A549 (cell line): ENCODE results near the gene IGLL1. TPM values are rescaled to one million over a fixed set of nuclear protein-coding genes. Genes with fewer than 3 reads are reported as not detected.
A peak's percentile ranks its signal among the peaks of the same experiment; 100 is the strongest.
"Not testable (repeated sequence)": the region's sequence is repeated elsewhere in the genome, so short reads cannot be mapped to it uniquely, and the experiment has no call there.

Experiments
- ATAC-seq, 2 experiments: fragments of 200-7000 bp in 1 of 2; fragments of >200 bp in 1 of 2; cut with Nextera tagmentation in 1 of 2; cut with Tn5 transposase in 1 of 2; 3 replicates each; pipeline versions ENCODE4 v1.8.0 to v1.9.1; 2018 to 2020; ENCODE audit warnings: mild to moderate bottlenecking in 1 of 2, moderate library complexity in 1 of 2
- CTCF ChIA-PET: fragments of 300-600 bp; sonication (Branson Sonifier 250); formaldehyde crosslinking; extraction: SDS; loops from one replicate; lab custom pipeline; 2021; ENCODE audit warnings: antibody characterized with exemption, inconsistent platforms; lab: Yijun Ruan, JAX
- POLR2A ChIA-PET: fragments of 350-600 bp; formaldehyde crosslinking; extraction: SDS; loops from one replicate; lab custom pipeline; 2021; ENCODE audit warnings: antibody characterized with exemption, inconsistent platforms; lab: Yijun Ruan, JAX
- DNase-seq, 2 experiments: peaks; one replicate each; pipeline versions ENCODE4 v3.0.0 to v3.0.0-alpha.2; 2011 to 2016; ENCODE audit warnings: low read depth in 1 of 2, low spot score in 1 of 2
- FAIRE-seq: peaks from 2 replicates; lab custom pipeline; 2011; peaks lifted over from hg19 to GRCh38; lab: Jason Lieb, UNC
- H3K27ac ChIP-seq, 2 experiments: fragments of >200 bp; sonication (Bioruptor Twin); formaldehyde crosslinking; 3 replicates each; pipeline ENCODE4 v1.5.1; 2016 to 2017
- H3K4me1 ChIP-seq: fragments of >200 bp; sonication (Bioruptor Twin); formaldehyde crosslinking; 3 replicates; pipeline ENCODE4 v1.6.1; 2016
- H3K4me2 ChIP-seq: fragments of >200 bp; sonication (Bioruptor Twin); formaldehyde crosslinking; 3 replicates; pipeline ENCODE4 v1.6.1; 2016
- H3K4me3 ChIP-seq: fragments of >200 bp; sonication (Bioruptor Twin); formaldehyde crosslinking; 3 replicates; pipeline ENCODE4 v1.5.1; 2016
- H3K9me3 ChIP-seq: fragments of >200 bp; sonication (Bioruptor Twin); formaldehyde crosslinking; 3 replicates; pipeline ENCODE4 v1.6.1; 2016
- CBX2 ChIP-seq: fragments of 200-600 bp; sonication (generic); IDR thresholded peaks from 2 replicates; pipeline ENCODE4 v1.6.1; 2016; ENCODE audit warnings: low read depth, mild to moderate bottlenecking, borderline replicate concordance
- CEBPB ChIP-seq, 2 experiments: fragments of >200 bp in 1 of 2; sonication (Bioruptor Twin) in 1 of 2; formaldehyde crosslinking in 1 of 2; IDR thresholded peaks; 2 replicates each; pipeline ENCODE4 v1.6.1; 2012 to 2016
- CHD4 ChIP-seq: fragments of 200-600 bp; sonication (generic); IDR thresholded peaks from 2 replicates; pipeline ENCODE4 v1.6.1; 2016; ENCODE audit warnings: antibody characterized with exemption, mild to moderate bottlenecking, borderline replicate concordance
- EHF ChIP-seq: fragments of 250-450 bp; sonication (Bioruptor Pico); IDR thresholded peaks from 2 replicates; pipeline ENCODE4 v1.5.0; 2020; ENCODE audit warnings: mild to moderate bottlenecking
- ELK1 ChIP-seq: fragments of 150-350 bp; IDR thresholded peaks from 2 replicates; pipeline ENCODE4 v1.6.1; 2014; ENCODE audit warnings: low read depth, mild to moderate bottlenecking, low read length
- EP300 ChIP-seq, 2 experiments: fragments of >200 bp; sonication (Bioruptor Twin); formaldehyde crosslinking; IDR thresholded peaks; 2 replicates in 1 of 2; 3 replicates in 1 of 2; pipeline ENCODE4 v1.6.1; 2016 to 2017
- FOSB ChIP-seq: fragments of 250-450 bp; sonication (Bioruptor Pico); IDR thresholded peaks from 2 replicates; pipeline ENCODE4 v1.5.0; 2020; ENCODE audit warnings: mild to moderate bottlenecking, moderate library complexity
- FOXS1 ChIP-seq: fragments of 250-450 bp; sonication (Bioruptor Pico); IDR thresholded peaks from 2 replicates; pipeline ENCODE4 v1.5.0; 2020; ENCODE audit warnings: mild to moderate bottlenecking, moderate library complexity
- GATA3 ChIP-seq: IDR thresholded peaks from 2 replicates; pipeline ENCODE4 v1.6.1; 2012; ENCODE audit warnings: borderline replicate concordance
- HEYL ChIP-seq: fragments of 250-450 bp; sonication (Bioruptor Pico); IDR thresholded peaks from 2 replicates; pipeline ENCODE4 v1.8.0; 2021; ENCODE audit warnings: mild to moderate bottlenecking, moderate library complexity
- HOXA7 ChIP-seq: fragments of 250-450 bp; sonication (Bioruptor Pico); IDR thresholded peaks from 2 replicates; pipeline ENCODE4 v1.5.0; 2020; ENCODE audit warnings: mild to moderate bottlenecking, moderate library complexity
- HOXB13 ChIP-seq: fragments of 250-450 bp; sonication (Bioruptor Pico); IDR thresholded peaks from 2 replicates; pipeline ENCODE4 v1.5.0; 2020; ENCODE audit warnings: low read depth, mild to moderate bottlenecking, moderate library complexity
- HOXB5 ChIP-seq: fragments of 250-450 bp; sonication (Bioruptor Pico); IDR thresholded peaks from 2 replicates; pipeline ENCODE4 v1.5.0; 2020; ENCODE audit warnings: mild to moderate bottlenecking, moderate library complexity
- NFE2L2 ChIP-seq: fragments of 150-350 bp; conservative IDR thresholded peaks from 2 replicates; pipeline ENCODE4 v1.6.1; 2014; ENCODE audit warnings: low read length
- NPAS2 ChIP-seq: fragments of 250-450 bp; sonication (Bioruptor Pico); IDR thresholded peaks from 2 replicates; pipeline ENCODE4 v1.8.0; 2022; ENCODE audit warnings: mild to moderate bottlenecking, moderate library complexity, borderline replicate concordance
- RARB ChIP-seq: fragments of 250-450 bp; sonication (Bioruptor Pico); IDR thresholded peaks from 2 replicates; pipeline ENCODE4 v1.8.0; 2021; ENCODE audit warnings: mild to moderate bottlenecking, moderate library complexity
- TP53 ChIP-seq: fragments of 250-450 bp; sonication (Bioruptor Pico); IDR thresholded peaks from 2 replicates; pipeline ENCODE4 v1.5.0; 2021; ENCODE audit warnings: mild to moderate bottlenecking, moderate library complexity
- ZFP36 ChIP-seq: fragments of 450-650 bp; IDR thresholded peaks from 2 replicates; pipeline ENCODE4 v1.6.1; 2014; ENCODE audit warnings: borderline replicate concordance; ENCODE audit not compliant: partially characterized antibody
- ZNF302 ChIP-seq: fragments of 250-450 bp; sonication (Bioruptor Pico); IDR thresholded peaks from 2 replicates; pipeline ENCODE4 v1.9.0; 2021; ENCODE audit warnings: inconsistent platforms, mild to moderate bottlenecking, moderate library complexity
- ZSCAN20 ChIP-seq: fragments of 250-450 bp; sonication (Bioruptor Pico); IDR thresholded peaks from 2 replicates; pipeline ENCODE4 v1.8.0; 2022; ENCODE audit warnings: mild to moderate bottlenecking, moderate library complexity
- WGBS: methylation state at CpG from one replicate; pipeline ENCODE4 v1.1.6; 2017; ENCODE audit errors: missing lambda C conversion rate; 5-methylcytosine and 5-hydroxymethylcytosine counted together
- polyA plus RNA-seq, 4 experiments: library from polyadenylated mRNA; depleted of rRNA in 3 of 4; stranded (reverse); fragments of >200 nt; fragmentation: RNase III in 1 of 4; extraction: RNeasy Plus Mini Kit Qiagen cat#74134 plus additional on column Dnase treatment in 1 of 4; gene quantifications; 2 replicates in 3 of 4; 3 replicates in 1 of 4; pipeline ENCODE4 v1.2.3, GENCODE V29; 2011 to 2017
- TF ChIP-seq, protein P1 (sequence below): fragments of >200 bp; sonication (Bioruptor Twin); formaldehyde crosslinking; IDR thresholded peaks from 3 replicates; pipeline ENCODE4 v1.6.1; 2016
- TF ChIP-seq, protein P2 (sequence below): fragments of 250-450 bp; sonication (Bioruptor Pico); IDR thresholded peaks from 2 replicates; pipeline ENCODE4 v1.5.0; 2021; ENCODE audit warnings: mild to moderate bottlenecking, moderate library complexity, borderline replicate concordance

The IGLL1 gene
- polyA plus RNA-seq, 2 of the 4 experiments (the other 2 are of a cell fraction) = not detected

DNA sequence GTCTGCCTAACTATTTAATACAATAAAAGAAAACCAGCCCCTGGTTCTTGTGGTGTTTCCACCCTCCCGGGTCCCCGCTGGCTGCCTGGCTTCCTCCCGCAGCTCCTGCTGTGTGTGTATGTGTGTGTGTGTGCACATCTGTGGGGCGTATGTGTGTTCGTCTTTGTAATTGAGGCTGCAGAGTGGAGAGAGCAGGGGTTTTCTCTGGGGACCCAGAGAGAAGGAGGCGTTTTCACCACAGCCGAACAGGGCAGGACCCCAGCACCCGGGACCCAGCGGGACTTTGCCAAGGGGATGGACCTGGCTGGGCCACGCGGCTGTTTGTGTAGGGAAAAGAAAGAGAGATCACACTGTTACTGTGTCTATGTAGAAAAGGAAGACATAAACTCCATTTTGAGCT is 42.7 kb downstream of the IGLL1 start:
- no peak overlapping the region for H3K4me3 ChIP-seq
- DNase-seq = no peak
- TF ChIP-seq EP300 (IDR thresholded peaks at IDR 0.05) = no peak
- no peak for TF ChIP-seq CBX2
- TF ChIP-seq, all 56 proteins: peak for 0
- FAIRE-seq = no peak
- Histone ChIP-seq H3K4me1 (peaks cover 42% of the 10 kb centered on the region), H3K27ac (peak overlapping the region; percentile 60 to 77; a peak in 5 of 6 replicates), H3K4me2 (no peak overlapping the region), H3K9me3 (no peaks in the 10 kb centered on the region)
- WGBS = 94% methylated on average over 11 of the region's 11 CpGs
- CTCF ChIA-PET = no interaction called here
- ATAC-seq = no peak
- POLR2A ChIA-PET = no interaction called here

GRCh38 chr22:23536821-23537345 is 43.2 kb downstream of the IGLL1 start:
- FAIRE-seq (no peak), ATAC-seq (no peak), DNase-seq (no peak)
- WGBS = 90% methylated on average over 16 of the region's 17 CpGs
- no peak for TF ChIP-seq CEBPB (IDR thresholded peaks at IDR 0.05)
- TF ChIP-seq, protein P1, sequence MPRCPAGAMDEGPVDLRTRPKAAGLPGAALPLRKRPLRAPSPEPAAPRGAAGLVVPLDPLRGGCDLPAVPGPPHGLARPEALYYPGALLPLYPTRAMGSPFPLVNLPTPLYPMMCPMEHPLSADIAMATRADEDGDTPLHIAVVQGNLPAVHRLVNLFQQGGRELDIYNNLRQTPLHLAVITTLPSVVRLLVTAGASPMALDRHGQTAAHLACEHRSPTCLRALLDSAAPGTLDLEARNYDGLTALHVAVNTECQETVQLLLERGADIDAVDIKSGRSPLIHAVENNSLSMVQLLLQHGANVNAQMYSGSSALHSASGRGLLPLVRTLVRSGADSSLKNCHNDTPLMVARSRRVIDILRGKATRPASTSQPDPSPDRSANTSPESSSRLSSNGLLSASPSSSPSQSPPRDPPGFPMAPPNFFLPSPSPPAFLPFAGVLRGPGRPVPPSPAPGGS = no peak
- TF ChIP-seq ZSCAN20 (CRISPR knock-in tag) = no peak
- TF ChIP-seq RARB (CRISPR knock-in tag) = no peak
- TF ChIP-seq GATA3 = no peak
- no peak for TF ChIP-seq NFE2L2
- TF ChIP-seq CHD4 = no peak
- no peak for TF ChIP-seq ZFP36
- no peak for TF ChIP-seq ELK1
- no peak overlapping the region for H3K4me3 ChIP-seq
- POLR2A ChIA-PET = no interaction called here
- peaks cover 37% of the 10 kb centered on the region for H3K4me1 ChIP-seq
- H3K27ac ChIP-seq = peak overlapping the region; percentile 60 to 77; a peak in 5 of 6 replicates
- H3K9me3 ChIP-seq = no peaks in the 10 kb centered on the region
- CTCF ChIA-PET = no interaction called here
- no peak overlapping the region for H3K4me2 ChIP-seq

- not testable (repeated sequence) for H3K4me3 ChIP-seq
- CTCF ChIA-PET = interaction anchor here (0.7 to 1.3 kb wide), 3 partner anchors 55 to 314 kb away, joined by 3 to 5 read pairs (median 3); no protein-coding TSS in a partner anchor
- TF ChIP-seq HOXA7 (CRISPR knock-in tag) (peak; percentile 63; the same call in 1 of the 2 replicates), ZSCAN20 (CRISPR knock-in tag) (peak; percentile 99), HOXB5 (CRISPR knock-in tag) (peak; percentile 97), NPAS2 (peak; percentile 44; the same call in 1 of the 2 replicates), HEYL (CRISPR knock-in tag) (peak; percentile 96), FOSB (peak; percentile 70; the same call in 1 of the 2 replicates), FOXS1 (CRISPR knock-in tag) (peak; percentile 99; the same call in 1 of the 2 replicates), EHF (CRISPR knock-in tag) (peak; percentile 100), TP53 (CRISPR knock-in tag) (peak; percentile 75; the same call in 1 of the 2 replicates), HOXB13 (CRISPR knock-in tag) (peak; percentile 99; the same call in 1 of the 2 replicates), ZNF302 (peak; percentile 98)
- TF ChIP-seq, protein P2, sequence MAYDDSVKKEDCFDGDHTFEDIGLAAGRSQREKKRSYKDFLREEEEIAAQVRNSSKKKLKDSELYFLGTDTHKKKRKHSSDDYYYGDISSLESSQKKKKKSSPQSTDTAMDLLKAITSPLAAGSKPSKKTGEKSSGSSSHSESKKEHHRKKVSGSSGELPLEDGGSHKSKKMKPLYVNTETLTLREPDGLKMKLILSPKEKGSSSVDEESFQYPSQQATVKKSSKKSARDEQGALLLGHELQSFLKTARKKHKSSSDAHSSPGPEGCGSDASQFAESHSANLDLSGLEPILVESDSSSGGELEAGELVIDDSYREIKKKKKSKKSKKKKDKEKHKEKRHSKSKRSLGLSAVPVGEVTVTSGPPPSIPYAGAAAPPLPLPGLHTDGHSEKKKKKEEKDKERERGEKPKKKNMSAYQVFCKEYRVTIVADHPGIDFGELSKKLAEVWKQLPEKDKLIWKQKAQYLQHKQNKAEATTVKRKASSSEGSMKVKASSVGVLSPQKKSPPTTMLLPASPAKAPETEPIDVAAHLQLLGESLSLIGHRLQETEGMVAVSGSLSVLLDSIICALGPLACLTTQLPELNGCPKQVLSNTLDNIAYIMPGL = peak; percentile 91
- TF ChIP-seq, all 56 proteins: peak for 12; not testable (repeated sequence) for 44
- FAIRE-seq, POLR2A ChIA-PET, ATAC-seq, H3K9me3 ChIP-seq: not testable (repeated sequence)
- DNase-seq = peak in 1 of 2 experiments; percentile 40
- H3K27ac ChIP-seq = peak overlapping the region; percentile 75 to 77; a peak in 5 of 6 replicates
- 33% methylated on average over 5 of the region's 5 CpGs for WGBS
- H3K4me2 ChIP-seq = peak overlapping the region; percentile 38; the same call in 1 of the 3 replicates
- H3K4me1 ChIP-seq = peaks cover 37% of the 10 kb centered on the region
These were observed 44.1 kb downstream of the IGLL1 start for GRCh38 chr22:23535790-23536661.
